Ammon's horn (tissue), 1 donor: ENCODE results near the gene ZNF222.

ENCODE experiments used
- DNase-seq: peaks from one replicate; pipeline ENCODE4 v3.0.0-alpha.2; 2016; ENCODE audit warnings: low spot score

ZNF222 gene

DNA sequence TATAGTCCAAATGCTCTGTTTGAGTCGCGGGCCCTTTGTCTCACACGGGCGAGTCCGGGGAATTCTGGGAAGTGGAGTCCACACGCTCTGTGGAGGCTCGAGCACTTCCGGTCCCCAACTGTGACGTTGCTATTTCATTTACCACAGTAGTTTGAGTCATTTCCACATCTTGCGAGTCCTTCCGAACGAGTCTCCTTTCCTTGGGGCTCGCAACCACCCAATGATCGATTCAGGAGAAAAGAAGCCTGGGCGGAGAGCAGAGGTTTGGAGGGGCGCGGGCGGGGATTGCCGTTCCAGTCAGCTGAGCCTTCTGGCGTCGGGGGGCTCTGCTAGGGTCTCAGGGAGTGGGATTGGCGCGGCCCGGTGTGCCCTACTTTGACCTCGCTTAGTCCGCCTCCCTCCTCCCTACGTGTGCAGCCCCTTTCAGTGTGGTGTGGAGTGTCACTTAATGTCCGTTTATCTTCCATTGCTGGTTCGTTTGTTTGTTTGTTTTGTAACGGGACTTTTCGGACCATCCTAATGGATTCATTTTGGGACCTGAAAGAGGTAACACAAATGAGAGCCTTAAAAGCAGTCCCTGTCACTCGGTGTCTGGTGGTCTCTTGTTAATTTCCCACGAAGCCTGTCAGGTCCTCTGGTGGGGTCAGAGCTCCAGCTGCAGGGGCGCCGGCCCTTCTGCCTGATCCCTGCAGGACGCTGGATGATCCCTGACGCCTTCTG lies at the start of gene ZNF222:
Gene ZNF222, plus strand, starts transcription at position 163 of the 720 bp plus-strand sequence. Its CDS starts 58 bp downstream, at position 221.
- DNase-seq: peak; percentile 92

DNA sequence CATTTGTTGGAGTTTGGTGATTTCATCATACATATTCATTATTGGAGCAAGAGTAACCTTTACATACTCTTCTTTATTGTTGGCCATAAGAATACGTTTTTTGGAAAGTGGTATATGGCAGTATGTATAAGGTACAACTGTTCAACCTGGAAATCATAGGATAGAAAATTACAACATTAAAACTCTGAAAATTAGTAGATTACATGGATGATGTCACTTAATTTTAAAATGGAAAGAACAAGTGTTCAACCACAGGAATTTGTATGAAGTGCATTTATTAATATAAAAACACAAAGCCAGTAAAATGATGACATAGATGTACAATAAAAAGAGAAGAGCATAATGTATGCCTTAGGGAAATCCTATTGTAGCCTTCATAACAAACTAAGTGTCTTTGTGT lies 48.4 kb upstream of the ZNF222 start:
- no peak for DNase-seq

DNA sequence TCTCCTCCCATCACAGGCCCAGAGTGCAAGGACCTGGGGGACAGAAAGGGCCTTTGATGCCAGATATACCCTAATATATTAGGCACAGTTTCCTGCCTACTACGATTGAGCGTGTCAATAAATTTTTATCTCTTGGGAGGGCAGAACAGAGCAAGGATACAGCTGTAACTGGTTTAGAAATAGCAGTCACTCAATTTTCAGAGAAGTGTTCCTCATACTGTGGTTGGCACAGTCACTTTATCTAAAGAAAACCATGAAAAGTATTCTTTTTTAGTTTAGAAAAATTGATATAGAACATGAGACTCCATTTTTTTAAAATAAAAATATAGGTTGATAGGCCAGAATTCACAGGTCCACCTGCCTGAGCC lies 41.7 kb upstream of the ZNF222 start:
- DNase-seq: no peak

DNA sequence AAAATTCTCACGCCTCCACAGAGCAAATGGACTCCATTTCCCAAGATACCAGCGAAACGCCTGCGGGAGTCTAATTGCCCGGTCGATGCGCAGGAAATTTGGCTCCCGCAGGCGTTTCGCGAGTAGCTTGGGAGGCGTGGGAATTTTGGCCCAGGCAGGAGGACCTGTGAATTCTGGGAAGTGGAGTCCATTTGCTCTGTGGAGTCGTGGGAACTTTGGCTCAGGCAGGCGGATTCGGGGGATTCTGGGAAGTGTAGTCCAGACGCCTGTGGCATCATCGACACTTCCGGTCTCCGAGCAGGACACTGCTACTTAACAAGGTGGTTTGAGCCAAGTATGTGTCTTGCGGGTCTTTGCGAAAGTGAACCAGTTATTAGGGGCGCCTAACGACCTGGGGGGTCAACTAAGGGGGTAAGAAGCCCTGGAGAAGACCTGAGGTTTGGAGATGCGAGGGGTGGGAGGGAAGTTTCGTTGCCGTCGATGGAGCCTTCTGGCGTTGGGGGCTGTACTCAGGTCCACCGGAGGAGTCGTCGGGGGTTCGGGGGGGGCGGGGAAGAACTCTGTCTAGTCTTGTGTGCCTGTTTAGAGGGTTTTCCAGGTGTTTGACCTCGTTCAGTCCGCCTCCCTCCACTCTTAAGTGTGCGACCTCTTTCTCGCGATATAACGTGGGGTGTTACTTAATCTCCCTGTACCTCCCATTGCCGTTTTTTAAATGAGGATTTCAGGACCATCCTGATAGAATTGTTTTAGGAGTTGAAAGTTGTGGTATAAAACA lies 41.1 kb upstream of the ZNF222 start, which contains the start of gene ZNF155:
Gene ZNF155, plus strand, starts transcription at position 277 of the 775 bp plus-strand sequence. CDS start 4,356 bp downstream, outside the sequence.
- peak; percentile 99 for DNase-seq

DNA sequence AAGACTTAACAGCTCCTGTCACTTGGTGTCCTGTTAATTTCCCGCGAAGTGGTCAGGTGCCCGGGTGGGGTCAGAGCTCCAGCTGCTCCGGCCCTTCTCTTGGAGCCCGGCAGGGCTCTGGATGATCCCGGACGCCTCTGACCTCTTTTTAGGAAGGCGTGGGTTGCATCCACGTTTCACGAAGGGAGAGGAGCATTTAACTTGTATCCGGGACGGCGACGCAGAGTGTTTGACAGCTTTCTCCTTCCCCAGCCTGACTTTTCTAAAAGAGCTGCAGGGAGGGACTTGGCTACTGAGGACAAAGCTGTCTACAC lies 40.5 kb upstream of the ZNF222 start:
- no peak for DNase-seq

DNA sequence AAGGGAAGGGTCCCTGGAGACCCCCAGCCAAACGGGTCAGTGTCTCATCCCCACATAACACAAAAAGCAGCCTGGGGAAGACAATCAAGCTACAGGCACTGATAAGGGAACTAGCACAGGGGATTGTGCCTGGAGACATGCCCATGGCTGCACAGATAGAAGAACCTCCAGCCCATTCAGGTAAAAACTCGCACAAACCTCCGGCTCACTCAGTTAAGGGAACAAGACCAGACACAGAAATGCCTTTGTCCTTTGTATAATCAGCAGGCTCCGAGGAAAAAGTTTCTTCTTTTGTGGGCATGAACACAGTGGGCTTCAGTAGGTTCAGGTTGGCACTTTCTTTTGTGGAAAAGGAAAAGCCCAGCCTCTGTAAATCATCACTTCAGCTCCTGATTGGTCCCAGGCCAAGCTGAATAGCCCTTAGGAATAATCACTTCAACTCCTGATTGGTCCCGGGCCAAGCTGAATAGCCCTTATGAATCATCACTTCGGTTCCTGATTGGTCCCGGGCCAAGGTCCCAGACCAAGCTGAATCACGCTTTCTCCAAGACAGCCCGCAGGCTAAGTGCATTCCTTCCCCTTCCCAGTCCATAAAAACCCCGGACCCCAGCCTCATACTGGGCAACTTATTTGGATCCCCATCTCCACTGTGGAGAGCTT lies 27.4 kb upstream of the ZNF222 start:
- DNase-seq: no peak

DNA sequence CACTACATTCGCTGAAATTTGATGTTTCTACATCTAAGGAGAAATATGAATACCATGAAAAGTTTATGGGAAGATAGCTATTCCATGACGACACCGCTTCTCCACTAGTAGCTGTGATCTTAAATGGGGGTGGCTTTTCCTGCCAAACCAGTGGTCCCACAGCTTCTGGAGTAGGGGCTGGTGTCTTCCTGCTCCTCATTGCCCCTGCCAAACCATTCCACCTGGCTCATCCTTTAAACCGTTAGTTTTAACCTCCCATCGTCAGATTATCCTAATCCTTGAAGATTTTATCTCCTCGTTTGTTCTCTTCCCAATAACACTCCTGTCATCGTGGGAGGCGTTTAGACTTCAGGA lies 23.0 kb upstream of the ZNF222 start:
- DNase-seq: no peak

DNA sequence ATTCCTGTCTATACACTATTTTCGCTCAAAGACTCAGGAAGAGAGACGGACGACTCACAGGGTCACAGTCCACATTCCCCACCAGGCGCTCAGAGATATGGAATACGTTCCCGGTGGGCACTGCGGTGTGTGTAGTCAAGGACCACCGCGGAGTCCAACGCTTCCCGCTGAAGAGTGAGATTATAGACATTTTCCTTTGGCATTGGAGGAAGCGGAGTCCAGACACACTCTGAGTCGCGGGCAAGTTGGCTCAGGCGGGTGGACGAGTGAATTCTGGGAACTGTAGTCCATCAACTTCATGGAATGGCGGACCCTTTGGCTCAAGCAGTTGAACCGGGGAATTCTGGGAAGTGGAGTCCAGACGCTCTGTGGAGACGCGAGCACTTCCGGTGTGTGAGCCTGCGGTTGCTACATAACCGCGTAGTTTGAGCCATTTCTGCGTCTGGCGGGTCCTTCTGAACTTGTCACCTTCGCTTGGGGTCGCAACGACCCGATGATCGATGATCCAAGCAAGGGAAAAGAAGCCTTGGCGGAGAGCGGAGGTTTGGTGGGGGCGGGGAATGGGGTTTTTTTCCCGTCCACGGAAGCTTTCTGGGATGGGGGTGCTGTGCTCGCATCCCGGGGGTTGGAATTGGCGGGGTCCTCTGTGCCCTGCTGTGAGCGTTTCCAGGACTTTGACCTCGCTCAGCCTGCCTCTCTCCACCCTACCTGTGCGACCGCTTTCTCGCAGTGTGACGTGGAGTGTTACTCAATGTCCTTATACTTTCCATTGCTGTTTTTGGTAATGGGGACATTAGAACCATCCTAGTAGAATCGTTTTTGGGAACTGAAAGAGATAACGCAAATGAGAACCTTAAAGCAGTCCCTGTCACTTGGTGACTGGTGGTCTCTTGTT lies 22.4 kb upstream of the ZNF222 start, which contains the start of gene ZNF230:
Gene ZNF230, plus strand, starts transcription at position 392 of the 895 bp plus-strand sequence. CDS start 4,122 bp downstream, outside the sequence.
- peak; percentile 99 for DNase-seq

DNA sequence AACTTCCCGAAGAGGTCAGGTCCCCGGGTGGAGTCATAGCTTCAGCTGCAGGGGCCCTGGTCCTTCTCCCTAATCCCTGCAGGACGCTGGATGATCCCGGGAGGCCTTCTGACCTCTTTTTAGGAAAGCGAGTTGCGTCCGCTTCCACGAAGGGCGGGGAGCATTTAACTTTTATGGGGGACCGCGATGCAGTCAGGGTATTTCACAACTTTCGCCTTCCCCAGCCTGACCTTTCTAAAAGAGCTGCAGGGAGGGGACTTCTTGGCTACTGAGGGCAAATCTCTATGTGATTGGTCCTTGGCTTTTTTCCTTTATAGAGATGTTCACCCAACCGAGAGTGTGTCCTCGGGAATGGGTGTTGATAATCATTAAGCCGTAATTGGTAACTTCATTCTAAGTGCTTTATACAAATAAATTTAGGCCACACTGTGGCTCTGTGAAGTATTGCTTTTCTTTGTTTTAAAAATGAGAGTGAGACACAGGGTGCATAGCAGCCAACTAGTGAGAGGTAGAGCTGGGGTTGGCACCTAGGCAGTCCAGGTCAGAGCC lies 21.6 kb upstream of the ZNF222 start:
- DNase-seq: no peak

DNA sequence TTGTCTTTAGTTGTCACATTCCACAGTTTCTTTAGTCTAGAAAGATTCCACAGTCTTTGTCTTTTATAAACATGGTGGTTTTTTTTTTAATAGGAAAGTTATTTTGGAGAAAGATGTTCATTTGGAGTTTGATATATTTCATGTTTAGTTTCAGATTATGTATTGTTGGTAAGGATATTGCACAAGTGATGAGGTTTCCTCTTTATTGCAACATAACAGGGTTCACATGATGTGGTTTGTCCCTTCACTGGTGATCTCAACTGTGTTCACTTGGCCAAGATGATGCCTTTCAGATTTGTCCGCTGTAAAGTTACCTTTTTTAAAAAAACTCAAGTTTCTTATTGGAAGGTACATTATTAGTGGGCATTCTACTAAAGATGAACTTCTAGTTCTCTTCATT lies 19.2 kb upstream of the ZNF222 start:
- no peak for DNase-seq

DNA sequence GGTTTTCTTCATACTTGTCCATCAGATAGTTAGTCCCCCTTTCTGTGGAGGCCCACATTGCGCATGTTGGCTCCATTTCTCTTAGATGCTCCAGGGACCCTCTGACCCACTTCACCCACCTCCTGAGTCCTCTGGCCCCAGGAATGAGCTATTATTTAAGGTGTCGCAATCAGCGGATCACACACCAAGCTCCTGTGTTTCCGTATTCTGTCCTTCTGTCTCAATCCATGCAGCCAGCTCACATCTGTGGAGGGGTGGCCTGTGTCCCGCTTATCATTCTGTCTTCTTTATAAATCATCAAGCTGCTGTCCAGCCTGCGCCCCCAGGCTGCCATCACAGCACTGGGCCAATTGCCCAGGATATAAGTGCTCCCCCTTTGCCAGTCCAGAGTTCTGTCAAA lies 17.7 kb upstream of the ZNF222 start:
- DNase-seq: no peak

DNA sequence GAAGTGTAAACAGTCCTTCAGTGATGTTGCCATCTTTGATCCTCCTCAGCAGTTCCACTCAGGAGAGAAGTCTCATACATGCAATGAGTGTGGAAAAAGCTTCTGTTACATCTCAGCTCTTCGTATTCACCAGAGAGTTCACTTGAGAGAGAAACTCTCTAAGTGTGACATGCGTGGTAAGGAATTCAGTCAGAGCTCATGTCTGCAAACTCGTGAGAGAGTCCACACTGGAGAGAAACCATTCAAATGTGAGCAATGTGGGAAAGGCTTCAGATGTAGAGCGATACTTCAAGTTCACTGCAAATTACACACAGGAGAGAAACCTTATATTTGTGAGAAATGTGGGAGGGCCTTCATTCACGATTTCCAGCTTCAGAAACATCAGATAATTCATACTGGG lies 14.7 kb upstream of the ZNF222 start:
- no peak for DNase-seq

DNA sequence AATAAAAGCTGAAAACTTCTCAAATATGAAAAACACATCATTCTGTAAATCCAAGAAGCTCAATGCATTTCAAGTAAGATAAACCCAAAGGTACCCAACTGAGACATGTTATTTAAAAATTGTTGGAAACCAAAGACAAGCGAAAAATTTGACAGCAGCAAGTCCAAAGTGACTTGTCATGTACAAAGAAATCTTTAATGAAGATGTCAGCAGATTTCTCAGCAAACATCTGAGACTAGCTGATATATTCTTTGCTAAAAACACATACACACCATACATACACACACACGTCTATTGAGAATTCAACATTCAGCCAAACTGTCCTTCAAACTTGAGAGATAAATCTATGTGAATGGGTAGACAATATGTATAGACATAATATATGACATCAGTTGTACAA lies 5.7 kb upstream of the ZNF222 start:
- no peak for DNase-seq

DNA sequence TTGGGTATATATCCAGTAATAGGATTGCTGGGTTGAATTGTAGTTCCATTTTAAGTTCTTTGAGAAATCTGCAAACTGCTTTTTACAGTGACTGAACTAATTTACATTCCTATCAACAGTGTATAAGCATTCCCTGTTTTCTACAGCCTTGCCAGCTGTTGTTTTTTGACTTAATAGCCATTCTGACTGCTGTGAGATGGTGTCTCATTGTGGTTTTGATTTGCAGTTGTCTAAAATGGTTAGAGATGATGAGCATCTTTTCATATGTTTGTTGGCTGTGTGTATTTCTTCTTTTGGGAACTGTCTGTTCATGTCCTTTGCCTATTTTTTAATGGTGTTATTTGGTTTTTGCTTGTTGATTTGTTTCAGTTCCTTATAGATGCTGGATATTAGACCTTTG lies 4.0 kb upstream of the ZNF222 start:
- DNase-seq: no peak

DNA sequence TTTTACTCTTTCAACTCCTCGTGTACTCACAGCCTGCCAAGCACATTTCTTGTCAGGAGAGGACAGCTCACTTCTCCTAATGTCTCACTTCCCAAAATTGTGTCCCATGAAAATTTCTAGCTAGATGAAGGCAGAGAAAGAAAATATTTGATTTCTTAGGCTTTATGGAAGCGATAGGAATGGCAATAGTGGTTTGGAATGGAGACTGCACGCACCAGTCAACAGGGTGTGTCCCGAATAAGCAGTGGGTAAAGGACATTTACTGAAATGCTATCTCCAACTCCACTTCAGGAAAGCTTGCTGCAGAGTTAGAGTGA lies 321 bp upstream of the ZNF222 start:
- no peak for DNase-seq

DNA sequence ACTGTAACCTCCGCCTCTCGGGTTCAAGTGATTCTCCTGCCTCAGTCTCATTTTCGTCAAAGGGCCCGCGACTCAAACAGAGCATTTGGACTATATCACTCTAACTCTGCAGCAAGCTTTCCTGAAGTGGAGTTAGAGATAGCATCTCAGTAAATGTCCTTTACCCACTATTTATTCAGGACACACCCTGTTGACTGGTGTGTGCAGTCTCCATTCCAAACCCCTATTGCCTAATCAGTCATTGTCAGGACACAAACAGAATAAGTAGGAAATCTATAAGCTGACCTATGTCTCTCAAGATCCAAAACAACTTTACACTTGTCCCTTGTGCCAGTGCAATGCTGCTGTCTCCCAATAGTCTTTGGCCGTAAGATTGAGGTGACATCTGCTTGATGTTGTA lies 1.4 kb downstream of the ZNF222 start:
- no peak for DNase-seq

DNA sequence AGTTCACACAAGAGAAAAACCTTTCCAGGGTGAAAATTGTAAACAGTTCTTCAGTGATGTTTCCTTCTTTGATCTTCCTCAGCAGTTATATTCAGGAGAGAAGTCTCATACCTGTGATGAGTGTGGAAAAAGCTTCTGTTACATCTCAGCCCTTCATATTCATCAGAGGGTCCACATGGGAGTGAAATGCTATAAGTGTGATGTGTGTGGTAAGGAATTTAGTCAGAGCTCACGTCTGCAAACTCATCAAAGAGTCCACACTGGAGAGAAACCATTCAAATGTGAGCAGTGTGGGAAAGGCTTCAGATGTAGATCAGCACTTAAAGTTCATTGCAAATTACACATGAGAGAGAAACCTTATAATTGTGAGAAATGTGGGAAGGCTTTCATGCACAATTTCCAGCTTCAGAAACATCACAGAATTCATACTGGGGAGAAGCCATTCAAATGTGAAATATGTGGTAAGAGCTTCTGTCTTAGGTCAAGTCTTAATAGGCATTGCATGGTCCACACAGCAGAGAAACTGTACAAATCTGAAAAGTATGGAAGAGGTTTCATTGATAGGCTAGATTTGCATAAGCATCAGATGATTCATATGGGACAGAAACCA lies 6.9 kb downstream of the ZNF222 start:
- DNase-seq: no peak

DNA sequence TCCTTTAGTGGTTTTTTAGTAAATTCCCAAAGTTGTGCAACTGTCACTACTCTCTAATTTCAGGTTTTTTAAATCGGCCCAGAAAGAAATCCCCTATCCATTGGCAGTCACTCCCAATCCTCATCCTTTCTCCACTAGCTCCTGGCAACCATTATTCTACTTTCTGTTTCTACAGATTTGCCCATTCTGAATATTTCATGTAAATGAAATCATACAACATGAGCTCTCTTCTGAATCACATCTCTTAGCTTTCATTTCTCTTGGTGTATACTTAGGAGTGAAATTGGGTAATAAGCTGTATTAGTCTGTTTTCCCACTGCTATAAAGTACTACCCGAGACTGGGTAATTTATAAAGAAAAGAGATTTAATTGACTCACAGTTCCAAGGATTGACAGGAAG lies 17.0 kb downstream of the ZNF222 start:
- no peak for DNase-seq

DNA sequence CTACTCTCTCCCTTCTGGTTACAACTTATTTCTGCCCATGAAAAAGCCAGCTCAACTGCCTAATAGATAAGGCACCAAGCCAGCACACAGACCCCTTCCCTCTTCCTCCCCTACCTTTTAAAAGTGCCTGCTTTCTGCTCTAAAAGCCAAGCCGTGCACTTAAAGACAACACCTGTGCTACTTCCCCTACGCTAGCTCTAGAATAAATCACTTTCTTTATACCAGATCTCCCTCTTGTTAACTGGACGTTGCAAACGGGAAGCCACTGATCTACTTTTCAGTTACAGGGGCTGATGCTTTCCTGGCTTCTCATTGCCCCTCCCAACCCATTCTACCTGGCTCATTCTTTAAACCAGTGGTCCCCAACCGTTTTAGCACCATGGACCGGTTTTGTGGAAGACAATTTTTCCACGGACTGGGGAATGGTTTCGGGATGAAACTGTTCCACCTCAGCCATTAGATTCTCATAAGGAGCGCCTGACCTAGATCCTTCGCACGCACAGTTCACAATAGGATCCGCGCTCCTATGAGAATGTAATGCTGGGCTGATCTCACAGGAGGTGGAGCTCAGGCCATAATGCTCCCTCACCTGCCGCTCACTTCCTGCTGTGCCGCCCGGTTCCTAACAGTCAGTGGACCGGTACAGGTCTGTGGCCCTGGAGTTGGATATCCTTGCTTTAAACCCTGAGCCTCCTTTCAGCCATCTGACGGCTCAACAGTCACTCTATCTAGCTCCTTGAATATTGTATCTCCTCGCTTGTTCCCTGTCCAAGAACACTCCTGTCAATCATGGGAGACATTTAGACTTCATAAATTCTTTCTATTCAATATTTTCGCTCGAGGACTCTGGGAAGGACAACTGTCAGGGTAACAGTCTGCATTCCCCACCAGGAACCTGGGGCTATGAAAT lies 25.8 kb downstream of the ZNF222 start:
- peak; percentile 34 for DNase-seq

DNA sequence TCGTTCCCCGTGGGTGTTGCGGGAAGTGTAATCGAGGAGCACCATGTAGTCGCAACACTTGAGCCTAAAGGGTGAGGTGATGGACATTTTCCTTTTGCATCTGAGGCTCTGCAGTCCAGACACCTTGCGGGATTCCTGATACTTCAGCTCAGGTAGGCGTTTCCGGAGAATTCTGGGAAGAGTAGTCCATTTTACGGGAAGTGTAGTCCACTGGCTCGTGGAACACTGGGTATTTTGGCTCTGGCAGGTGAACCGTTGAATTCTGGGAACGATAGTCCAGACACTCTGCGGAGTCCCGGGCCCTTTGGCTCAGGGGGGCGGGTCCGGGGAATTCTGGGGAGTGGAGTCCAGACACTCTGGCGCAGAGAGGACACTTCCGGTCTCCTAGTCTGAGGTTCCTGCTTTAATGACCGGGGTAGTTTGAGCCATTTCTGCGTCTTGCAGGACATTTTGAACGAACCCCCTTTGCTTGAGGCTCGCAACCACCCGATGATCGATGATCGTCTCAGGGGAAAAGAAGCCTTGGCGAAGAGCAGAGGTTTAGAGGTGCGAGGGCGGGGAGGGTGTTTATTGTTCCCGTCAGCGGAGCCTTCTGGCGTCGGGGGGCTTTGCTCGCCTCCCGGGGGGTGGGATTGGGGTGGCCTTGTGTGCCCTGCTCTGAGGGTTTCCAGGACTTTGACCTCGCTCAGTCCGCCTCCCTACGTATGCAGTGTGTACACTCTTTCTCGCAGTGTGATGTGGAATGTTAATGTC lies 26.6 kb downstream of the ZNF222 start, which contains the start of gene ZNF223:
Gene ZNF223, plus strand, starts transcription at position 387 of the 753 bp plus-strand sequence. CDS start 3,141 bp downstream, outside the sequence.
- DNase-seq: peak; percentile 97
